Lung (tissue), 12 donors: ENCODE data around the gene EXOC4. TPM values are rescaled to one million over a fixed set of nuclear protein-coding genes. Genes with fewer than 3 reads are reported as not detected.

Experiments used
- ATAC-seq: fragments of 200-7000 bp; cut with Tn5 transposase; one replicate; pipeline ENCODE4 v1.9.1; 2020; ENCODE audit warnings: moderate number of reproducible peaks; ENCODE audit not compliant: insufficient read depth, low FRiP score
- DNase-seq, 3 donors: peaks; one replicate each; pipeline ENCODE4 v3.0.0-alpha.2; 2013 to 2017
- H3K27ac ChIP-seq, 2 donors: one replicate each; pipeline ENCODE4 v1.5.1; 2013; ENCODE audit warnings: mild to moderate bottlenecking in 2 of 2, moderate library complexity in 2 of 2, control low read depth in 1 of 2, inconsistent platforms in 1 of 2, low read depth in 1 of 2, low read length in 1 of 2
- H3K27me3 ChIP-seq, 3 donors: one replicate each; pipeline ENCODE4 v1.5.1; 2013; ENCODE audit warnings: low read length in 2 of 3; ENCODE audit not compliant: control insufficient read depth in 3 of 3, insufficient read depth in 3 of 3
- H3K36me3 ChIP-seq, 4 donors: one replicate each; pipeline ENCODE4 v1.5.1; 2013; ENCODE audit warnings: low read length in 4 of 4, mild to moderate bottlenecking in 1 of 4, moderate library complexity in 1 of 4; ENCODE audit not compliant: control insufficient read depth in 4 of 4, insufficient read depth in 4 of 4
- H3K4me1 ChIP-seq, 5 donors: one replicate each; pipeline ENCODE4 v1.5.1; 2013; ENCODE audit warnings: low read length in 5 of 5, mild to moderate bottlenecking in 2 of 5, moderate library complexity in 1 of 5; ENCODE audit not compliant: control insufficient read depth in 5 of 5, insufficient read depth in 5 of 5
- H3K4me3 ChIP-seq: one replicate; pipeline ENCODE4 v1.5.1; 2013; ENCODE audit warnings: mild to moderate bottlenecking, control low read depth, moderate library complexity
- H3K9ac ChIP-seq, 2 donors: one replicate each; pipeline ENCODE4 v1.5.1; 2013; ENCODE audit warnings: low read length in 2 of 2, control low read depth in 1 of 2; ENCODE audit not compliant: insufficient read depth in 1 of 2
- H3K9me3 ChIP-seq, 4 donors: one replicate each; pipeline ENCODE4 v1.5.1; 2013; ENCODE audit warnings: low read length in 3 of 4, mild to moderate bottlenecking in 1 of 4, moderate library complexity in 1 of 4; ENCODE audit not compliant: control insufficient read depth in 4 of 4, insufficient read depth in 3 of 4
- WGBS, 2 donors: extraction: QIAGEN DNeasy Blood & Tissue Kit; methylation state at CpG; one replicate each; pipeline ENCODE4 v1.1.7; 2013; 5-methylcytosine and 5-hydroxymethylcytosine counted together
- polyA plus RNA-seq, 2 donors: library from polyadenylated mRNA; stranded (reverse); fragments of 200-250 nt; gene quantifications; one replicate each; pipeline ENCODE4 v1.2.1, GENCODE V29; 2013
- total RNA-seq, 2 donors: library from RNA; depleted of rRNA in 1 of 2; stranded (reverse); fragments of >200 nt in 1 of 2; gene quantifications; one replicate each; pipeline ENCODE4 v1.2.1, GENCODE V29; 2014 to 2021
- TF ChIP-seq, protein P1 (sequence below): IDR thresholded peaks from 2 replicates; pipeline ENCODE4 v1.5.1; 2012; ENCODE audit warnings: mild to moderate bottlenecking; ENCODE audit errors: control extremely low read depth, extremely low read depth
- donor health status: control.
- donor health status: control.
- donor health status: Bipolar disorder and iron deficiency.
- donor health status: healthy.
- donor health status: DM: yes; HTN: yes; CAD: no.

The EXOC4 gene
- total and polyA plus RNA-seq, 4 donors, result 10.3 to 232 (median 47.4) TPM

DNA sequence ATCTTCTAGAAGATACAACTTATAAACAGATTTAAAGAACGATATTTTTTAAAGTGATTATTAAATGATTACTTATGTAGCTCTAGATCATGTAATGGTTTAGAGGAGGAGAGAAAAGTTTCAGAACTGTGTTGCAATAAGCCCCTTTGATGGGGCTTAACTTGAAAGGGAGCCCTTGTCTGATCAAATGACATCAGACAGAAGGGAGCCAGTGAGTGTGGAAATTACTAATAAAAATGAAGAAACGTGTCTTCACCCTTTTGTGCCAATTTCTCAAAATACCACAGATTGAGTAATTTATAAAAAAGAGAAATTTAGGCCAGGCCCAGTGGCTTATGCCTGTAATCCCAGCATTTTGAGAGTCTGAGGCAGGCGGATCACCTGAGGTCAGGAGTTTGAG is 318.2 kb downstream of the EXOC4 start:
- WGBS, 2 donors, result 54 to 72% methylated on average over 3 of the region's 3 CpGs
- no peaks in the 10 kb centered on the region for H3K36me3 ChIP-seq
- no peak for ATAC-seq
- no peak overlapping the region for H3K4me3 ChIP-seq
- TF ChIP-seq, protein P1, sequence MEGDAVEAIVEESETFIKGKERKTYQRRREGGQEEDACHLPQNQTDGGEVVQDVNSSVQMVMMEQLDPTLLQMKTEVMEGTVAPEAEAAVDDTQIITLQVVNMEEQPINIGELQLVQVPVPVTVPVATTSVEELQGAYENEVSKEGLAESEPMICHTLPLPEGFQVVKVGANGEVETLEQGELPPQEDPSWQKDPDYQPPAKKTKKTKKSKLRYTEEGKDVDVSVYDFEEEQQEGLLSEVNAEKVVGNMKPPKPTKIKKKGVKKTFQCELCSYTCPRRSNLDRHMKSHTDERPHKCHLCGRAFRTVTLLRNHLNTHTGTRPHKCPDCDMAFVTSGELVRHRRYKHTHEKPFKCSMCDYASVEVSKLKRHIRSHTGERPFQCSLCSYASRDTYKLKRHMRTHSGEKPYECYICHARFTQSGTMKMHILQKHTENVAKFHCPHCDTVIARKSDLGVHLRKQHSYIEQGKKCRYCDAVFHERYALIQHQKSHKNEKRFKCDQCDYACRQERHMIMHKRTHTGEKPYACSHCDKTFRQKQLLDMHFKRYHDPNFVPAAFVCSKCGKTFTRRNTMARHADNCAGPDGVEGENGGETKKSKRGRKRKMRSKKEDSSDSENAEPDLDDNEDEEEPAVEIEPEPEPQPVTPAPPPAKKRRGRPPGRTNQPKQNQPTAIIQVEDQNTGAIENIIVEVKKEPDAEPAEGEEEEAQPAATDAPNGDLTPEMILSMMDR, result no peak
- no peak overlapping the region for H3K9ac ChIP-seq
- H3K27me3 ChIP-seq, result no peaks in the 10 kb centered on the region
- no peak for DNase-seq
- H3K27ac ChIP-seq, result no peak overlapping the region
- H3K9me3 ChIP-seq, result peaks cover 0 to 2% (median 0%) of the 10 kb centered on the region in 4 donors
- H3K4me1 ChIP-seq, result peaks cover 0 to 5% (median 0%) of the 10 kb centered on the region in 5 donors

DNA sequence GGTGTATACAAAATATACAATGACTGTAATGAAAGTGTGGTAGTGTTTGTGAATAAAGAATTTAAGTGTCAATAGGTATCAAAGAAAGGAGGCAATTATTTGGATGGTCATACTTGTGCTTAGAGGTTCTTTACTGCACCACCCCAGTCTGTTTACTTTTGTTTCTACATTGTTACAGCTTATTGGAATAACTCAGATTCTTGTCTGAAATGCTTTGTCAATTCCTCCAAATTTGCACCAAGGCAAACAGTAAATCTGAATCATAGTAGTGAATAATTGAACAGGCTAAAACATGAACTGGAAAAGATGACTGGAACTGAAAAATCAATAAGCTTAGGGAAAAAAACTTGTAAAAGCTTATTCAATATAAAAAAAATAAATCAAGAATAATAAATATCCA is 319.2 kb downstream of the EXOC4 start:
- Histone ChIP-seq H3K9me3 (peaks cover 0 to 2% (median 0%) of the 10 kb centered on the region in 4 donors), H3K4me3 (no peak overlapping the region), H3K4me1 (peaks cover 0 to 8% (median 0%) of the 10 kb centered on the region in 5 donors), H3K9ac (no peak overlapping the region), H3K27ac (no peak overlapping the region), H3K27me3 (no peaks in the 10 kb centered on the region), H3K36me3 (no peaks in the 10 kb centered on the region)
- ATAC-seq (no peak), DNase-seq (no peak)
- TF ChIP-seq, protein P1, result no peak

DNA sequence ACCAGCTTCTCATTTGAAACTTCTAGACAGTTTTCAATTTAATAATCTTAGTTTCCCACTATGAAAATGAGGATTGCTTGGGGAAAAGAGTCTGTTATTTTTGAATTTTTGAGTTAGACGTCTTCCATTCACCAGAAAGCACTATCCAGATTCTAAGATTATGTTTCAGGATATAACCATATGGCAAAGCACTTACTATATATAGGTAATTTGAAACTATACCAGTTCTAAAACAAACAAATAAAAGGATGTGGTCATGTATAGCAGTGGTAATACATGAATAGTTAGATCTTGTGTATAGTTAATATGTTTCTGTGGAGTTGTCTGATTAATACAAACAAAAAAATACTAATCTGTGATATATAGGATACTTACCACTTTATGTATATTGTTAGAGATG is 320.0 kb downstream of the EXOC4 start:
- Histone ChIP-seq H3K9me3 (no peaks in the 10 kb centered on the region), H3K4me1 (peaks cover 0 to 8% (median 0%) of the 10 kb centered on the region in 5 donors), H3K27me3 (no peaks in the 10 kb centered on the region), H3K9ac (no peak overlapping the region), H3K27ac (no peak overlapping the region), H3K4me3 (no peak overlapping the region), H3K36me3 (no peaks in the 10 kb centered on the region)
- TF ChIP-seq, protein P1, result no peak
- DNase-seq, result no peak
- WGBS, 2 donors, result 94 to 98% methylated on average over 1 of the region's 1 CpG
- no peak for ATAC-seq
